Activated CD8-positive, alpha-beta memory T cell treated with anti-CD3 and anti-CD28 coated beads, Interleukin-2, amount 10 ng/mL, durations not matched to agents 7 days and 5 days (primary cell): Measurements from ENCODE around the gene MESD. TPM values are rescaled to one million over a fixed set of nuclear protein-coding genes. Genes with fewer than 3 reads are reported as not detected.

Experiments used
- ATAC-seq: fragments of 150-1000 bp; cut with Tn5 transposase; one replicate; pipeline ENCODE4 v1.10.0; 2021; ENCODE audit warnings: moderate library complexity
- CTCF ChIA-PET: fragments of 350-600 bp; sonication (Branson Sonifier 250); formaldehyde crosslinking; loops from one replicate; lab custom pipeline; 2021; ENCODE audit warnings: antibody characterized with exemption; lab: Charles Lee
- DNase-seq: peaks from one replicate; pipeline ENCODE4 v3.0.0-alpha.2; 2020
- H3K27ac Mint-ChIP-seq: one replicate; pipeline ENCODE4 v1.8.0; 2021; ENCODE audit warnings: mild to moderate bottlenecking, mixed read lengths
- H3K27me3 Mint-ChIP-seq: one replicate; pipeline ENCODE4 v1.8.0; 2021; ENCODE audit warnings: mixed read lengths
- H3K36me3 Mint-ChIP-seq: one replicate; pipeline ENCODE4 v1.8.0; 2021; ENCODE audit warnings: mild to moderate bottlenecking, mixed read lengths
- H3K4me1 Mint-ChIP-seq: one replicate; pipeline ENCODE4 v1.8.0; 2021; ENCODE audit warnings: mixed read lengths
- H3K4me3 Mint-ChIP-seq: one replicate; pipeline ENCODE4 v1.8.0; 2021; ENCODE audit warnings: mild to moderate bottlenecking, moderate library complexity, mixed read lengths
- H3K9me3 Mint-ChIP-seq: one replicate; pipeline ENCODE4 v1.8.0; 2022; ENCODE audit warnings: low read depth, mixed read lengths
- total RNA-seq, 2 experiments: library from RNA; stranded (reverse); gene quantifications; one replicate each; pipeline ENCODE4 v1.2.3, GENCODE V29; 2021

The MESD gene
- total RNA-seq, 2 experiments from 2014 or later = 27.6 to 27.8 TPM

DNA sequence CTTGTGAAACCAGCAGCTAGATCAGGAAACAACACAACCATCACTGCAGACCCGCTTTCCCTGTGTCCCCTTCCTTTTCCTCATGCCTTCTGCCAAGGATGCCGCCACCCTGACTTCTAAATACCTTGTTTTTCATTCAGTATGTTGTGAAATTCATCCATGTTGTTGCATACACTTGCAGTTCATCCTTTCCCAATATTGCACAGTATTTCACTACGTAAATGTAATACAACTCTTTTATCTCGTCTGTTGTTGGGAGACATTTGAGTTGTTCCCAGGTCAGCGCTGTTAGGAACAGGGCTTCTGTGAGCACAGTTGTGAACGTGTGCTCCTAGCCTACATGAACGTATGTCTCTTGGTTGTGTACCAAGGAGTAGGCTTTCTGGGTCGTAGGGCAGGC, 35.3 kb upstream of the MESD start:
- DNase-seq (no peak), ATAC-seq (no peak)
- peaks cover 12% of the 10 kb centered on the region for H3K36me3 Mint-ChIP-seq
- H3K4me1 Mint-ChIP-seq = peaks cover 45% of the 10 kb centered on the region
- H3K27me3 Mint-ChIP-seq = no peaks in the 10 kb centered on the region
- H3K9me3 Mint-ChIP-seq = peaks cover 9% of the 10 kb centered on the region
- CTCF ChIA-PET = no interaction called here
- H3K27ac Mint-ChIP-seq = peak overlapping the region; percentile 24
- H3K4me3 Mint-ChIP-seq = no peak overlapping the region

DNA sequence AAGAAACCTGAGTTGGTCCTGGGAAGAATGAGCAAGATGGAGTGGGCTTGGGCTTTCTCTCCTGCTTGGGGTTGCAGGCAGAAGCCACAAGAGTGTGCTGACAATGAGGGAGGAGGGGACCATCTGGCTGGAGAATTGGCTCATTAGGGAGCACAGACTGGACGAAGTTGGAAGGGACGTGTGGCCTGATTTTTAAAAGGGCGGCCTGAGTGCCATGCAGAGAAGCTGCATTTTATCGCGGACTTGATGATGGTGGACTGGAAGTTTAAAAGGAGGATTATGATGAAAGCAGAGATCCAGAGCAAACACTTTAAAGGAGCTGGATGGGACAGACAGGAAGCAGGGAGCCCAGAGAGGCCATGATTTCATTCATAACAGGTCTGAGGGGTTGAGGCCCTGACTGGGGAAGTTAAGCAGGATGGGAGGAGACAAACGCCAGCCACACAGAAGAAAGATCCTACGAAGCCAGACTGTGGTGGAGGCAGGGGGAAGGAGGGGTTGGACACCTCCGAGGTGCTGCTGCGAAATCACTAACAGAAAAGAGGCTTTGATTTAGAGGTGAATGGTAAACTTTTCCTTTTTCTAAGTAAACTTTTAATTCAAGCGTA, 34.8 kb upstream of the MESD start:
- H3K4me3 Mint-ChIP-seq = no peak overlapping the region
- no peaks in the 10 kb centered on the region for H3K27me3 Mint-ChIP-seq
- ATAC-seq (peak; percentile 13), DNase-seq (no peak)
- CTCF ChIA-PET = interaction anchor here (0.9 to 1.1 kb wide), 3 partner anchors 18 to 269 kb away, joined by 3 to 4 read pairs (median 3); no protein-coding TSS in a partner anchor
- peaks cover 39% of the 10 kb centered on the region for H3K4me1 Mint-ChIP-seq
- H3K9me3 Mint-ChIP-seq = peaks cover 3% of the 10 kb centered on the region
- peaks cover 6% of the 10 kb centered on the region for H3K36me3 Mint-ChIP-seq
- peak overlapping the region; percentile 93 for H3K27ac Mint-ChIP-seq

DNA sequence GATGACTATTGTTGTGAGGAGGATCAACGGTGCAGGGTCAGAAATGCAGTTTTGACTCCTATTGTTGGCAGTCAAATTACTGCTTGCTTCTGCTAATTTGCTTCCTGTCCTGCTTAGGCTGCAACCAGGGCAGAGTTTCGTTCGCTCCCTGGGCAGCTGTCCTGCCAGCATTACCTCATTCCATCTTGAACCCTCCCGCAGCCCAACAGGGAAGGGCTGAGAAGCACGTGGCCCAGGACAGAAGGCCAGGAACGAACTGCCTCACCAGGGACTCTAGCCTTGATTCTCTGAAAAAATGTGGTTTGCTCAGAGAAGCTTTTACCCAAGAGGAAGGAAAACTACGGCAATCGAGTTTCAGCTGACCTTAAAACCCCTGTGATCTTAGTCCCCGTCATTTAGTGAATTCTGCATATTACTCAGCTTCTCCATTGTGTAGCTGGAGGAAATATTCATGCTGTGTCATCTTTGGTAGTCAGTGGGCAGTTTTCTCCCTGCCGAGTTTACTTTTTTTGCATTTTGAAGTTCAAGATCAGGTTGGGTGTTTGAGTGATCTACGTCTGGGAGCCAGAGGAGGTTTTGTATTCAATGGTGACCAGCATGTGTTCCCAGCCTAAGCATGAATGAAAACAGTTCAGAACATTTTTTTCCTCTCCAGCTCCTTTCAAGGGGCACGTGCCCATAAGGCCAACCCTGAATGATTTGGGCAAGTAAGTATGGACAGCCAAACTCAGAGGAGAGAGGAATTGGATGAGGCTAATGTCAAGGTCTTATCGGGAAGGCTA, 34.1 kb upstream of the MESD start:
- CTCF ChIA-PET = interaction anchor here (0.9 to 1.1 kb wide), 3 partner anchors 17 to 270 kb away, joined by 3 to 4 read pairs (median 3); no protein-coding TSS in a partner anchor
- Mint-ChIP-seq H3K9me3 (peaks cover 3% of the 10 kb centered on the region), H3K4me1 (peaks cover 39% of the 10 kb centered on the region), H3K4me3 (peak overlapping the region; percentile 53), H3K27me3 (no peaks in the 10 kb centered on the region), H3K27ac (peak overlapping the region; percentile 93), H3K36me3 (peaks cover 6% of the 10 kb centered on the region)
- ATAC-seq = peak; percentile 85
- DNase-seq = peak; percentile 67

DNA sequence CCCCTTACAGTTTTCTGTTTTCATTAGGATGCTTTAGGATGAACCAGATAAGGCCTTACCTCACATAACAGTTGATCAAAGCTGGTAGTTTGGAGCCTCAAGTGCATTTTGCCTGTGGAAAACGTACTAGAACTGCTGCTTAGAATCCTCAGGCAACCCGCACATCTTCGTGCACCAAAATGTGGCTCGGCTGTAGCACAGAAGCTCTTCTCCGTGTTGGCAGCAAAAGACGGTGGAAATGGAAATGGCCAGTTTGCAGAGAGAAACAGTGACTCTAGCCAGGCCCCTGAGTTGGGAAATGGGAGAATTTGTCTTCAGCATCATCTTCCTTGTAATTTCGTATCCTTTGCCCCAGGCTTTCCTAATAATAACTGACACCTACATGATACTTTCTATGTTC, 31.7 kb upstream of the MESD start:
- Mint-ChIP-seq H3K27ac (no peak overlapping the region), H3K9me3 (no peaks in the 10 kb centered on the region), H3K27me3 (no peaks in the 10 kb centered on the region), H3K4me1 (peaks cover 31% of the 10 kb centered on the region), H3K36me3 (peaks cover 3% of the 10 kb centered on the region), H3K4me3 (no peak overlapping the region)
- no peak for ATAC-seq
- DNase-seq = no peak
- CTCF ChIA-PET = no interaction called here

DNA sequence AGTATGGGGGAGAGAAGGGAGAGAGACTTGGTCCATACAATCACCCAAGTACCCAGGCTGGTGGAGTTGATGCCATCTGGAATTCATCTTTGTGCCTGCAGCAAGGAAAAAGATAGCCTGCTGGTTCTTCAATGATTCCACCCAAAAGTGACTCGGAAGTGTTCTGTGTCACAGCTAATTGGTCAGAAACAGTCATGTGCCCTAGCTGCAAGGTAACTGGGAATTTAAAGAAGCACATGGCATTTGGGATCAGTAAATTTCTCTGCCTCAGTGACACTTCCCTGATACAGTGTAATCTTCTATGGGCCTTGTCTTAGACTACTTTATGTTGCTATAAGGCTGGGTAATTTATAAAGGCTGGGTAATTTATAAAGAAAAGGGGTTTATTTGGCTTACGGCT, 28.6 kb upstream of the MESD start:
- CTCF ChIA-PET = interaction anchor here (1.7 kb wide), 1 partner anchor 248 kb away, joined by 6 read pairs; no protein-coding TSS in a partner anchor

DNA sequence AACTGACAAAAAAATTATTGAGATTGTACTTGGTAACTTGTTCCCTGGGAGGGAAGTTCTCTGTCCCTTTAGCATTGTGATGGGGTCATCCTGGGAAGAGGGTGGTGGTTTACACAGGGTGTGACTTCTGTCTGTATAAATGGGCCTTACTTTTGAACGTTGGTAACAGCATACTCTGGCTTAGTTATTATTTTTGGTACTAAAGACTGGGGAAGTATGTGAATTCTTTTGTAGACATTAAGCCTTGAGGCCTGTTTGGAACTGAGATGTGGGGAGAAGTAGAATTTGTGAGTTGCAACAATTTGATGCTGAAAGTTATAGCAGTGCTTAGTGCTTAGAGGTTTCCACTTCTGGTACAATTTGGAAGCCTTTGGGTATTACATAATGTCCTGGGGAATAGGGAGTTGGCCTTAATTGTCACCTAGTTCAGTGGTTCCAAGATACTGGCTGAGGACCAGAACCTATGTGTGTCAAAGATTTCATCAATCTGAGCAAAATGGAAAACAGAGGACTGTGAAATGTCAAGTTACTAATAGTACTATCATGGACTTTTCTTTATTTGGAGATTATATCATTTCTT, 27.0 kb upstream of the MESD start:
- H3K4me1 Mint-ChIP-seq = no peaks in the 10 kb centered on the region
- H3K27me3 Mint-ChIP-seq = no peaks in the 10 kb centered on the region
- peaks cover 1% of the 10 kb centered on the region for H3K36me3 Mint-ChIP-seq
- CTCF ChIA-PET = no interaction called here
- DNase-seq = no peak
- no peak overlapping the region for H3K27ac Mint-ChIP-seq
- H3K4me3 Mint-ChIP-seq = no peak overlapping the region
- ATAC-seq = no peak
- H3K9me3 Mint-ChIP-seq = no peaks in the 10 kb centered on the region

More for the DNA sequence above, 28.6 kb upstream of the MESD start:
- no peak overlapping the region for H3K27ac Mint-ChIP-seq
- peaks cover 1% of the 10 kb centered on the region for H3K36me3 Mint-ChIP-seq
- no peak for ATAC-seq
- DNase-seq = no peak
- no peak overlapping the region for H3K4me3 Mint-ChIP-seq
- H3K4me1 Mint-ChIP-seq = peaks cover 5% of the 10 kb centered on the region
- no peaks in the 10 kb centered on the region for H3K9me3 Mint-ChIP-seq
- no peaks in the 10 kb centered on the region for H3K27me3 Mint-ChIP-seq

DNA sequence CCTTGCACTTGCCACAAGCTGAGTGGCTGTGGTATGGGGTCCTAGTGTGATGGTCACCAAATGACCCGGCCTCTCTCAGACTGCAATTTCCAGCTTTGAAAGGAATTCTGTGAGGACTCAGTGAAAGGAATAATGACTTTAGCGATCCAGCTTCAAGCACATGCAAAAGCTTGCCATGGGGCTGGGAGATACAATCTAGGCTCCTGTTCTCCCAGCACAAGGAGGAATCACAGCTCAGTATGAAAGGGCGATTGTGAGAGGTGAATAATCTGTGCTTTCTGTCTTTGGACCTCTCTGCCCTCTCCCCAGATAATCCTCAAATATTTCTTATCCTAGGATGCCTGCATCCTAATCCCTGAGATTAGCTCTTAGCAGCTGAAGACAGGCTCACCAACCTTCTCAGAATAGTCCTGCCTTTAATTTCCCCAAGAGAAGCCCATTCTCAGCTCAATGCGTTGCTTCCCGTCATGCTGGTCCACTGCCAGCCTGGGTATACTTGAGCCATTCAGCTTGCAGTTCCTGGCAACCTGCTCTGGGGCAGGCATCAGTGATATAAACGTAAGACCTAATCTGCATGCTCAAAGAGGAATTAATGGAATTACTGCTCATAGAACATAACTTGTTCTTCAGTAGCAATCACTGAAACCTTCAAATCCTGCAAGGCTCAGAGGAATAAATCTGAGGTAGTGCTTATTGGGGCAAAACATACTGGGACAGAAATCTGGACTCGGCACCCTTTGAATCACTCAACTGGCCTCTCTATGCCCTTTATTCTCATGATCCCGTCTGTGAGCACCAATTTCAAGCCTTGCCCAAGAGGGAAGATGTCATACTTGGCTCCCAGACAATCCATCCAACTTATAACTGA, 26.2 kb upstream of the MESD start:
- Mint-ChIP-seq H3K9me3 (no peaks in the 10 kb centered on the region), H3K27me3 (no peaks in the 10 kb centered on the region), H3K36me3 (no peaks in the 10 kb centered on the region), H3K27ac (no peak overlapping the region), H3K4me3 (no peak overlapping the region), H3K4me1 (no peaks in the 10 kb centered on the region)
- CTCF ChIA-PET = no interaction called here
- ATAC-seq (no peak), DNase-seq (no peak)

DNA sequence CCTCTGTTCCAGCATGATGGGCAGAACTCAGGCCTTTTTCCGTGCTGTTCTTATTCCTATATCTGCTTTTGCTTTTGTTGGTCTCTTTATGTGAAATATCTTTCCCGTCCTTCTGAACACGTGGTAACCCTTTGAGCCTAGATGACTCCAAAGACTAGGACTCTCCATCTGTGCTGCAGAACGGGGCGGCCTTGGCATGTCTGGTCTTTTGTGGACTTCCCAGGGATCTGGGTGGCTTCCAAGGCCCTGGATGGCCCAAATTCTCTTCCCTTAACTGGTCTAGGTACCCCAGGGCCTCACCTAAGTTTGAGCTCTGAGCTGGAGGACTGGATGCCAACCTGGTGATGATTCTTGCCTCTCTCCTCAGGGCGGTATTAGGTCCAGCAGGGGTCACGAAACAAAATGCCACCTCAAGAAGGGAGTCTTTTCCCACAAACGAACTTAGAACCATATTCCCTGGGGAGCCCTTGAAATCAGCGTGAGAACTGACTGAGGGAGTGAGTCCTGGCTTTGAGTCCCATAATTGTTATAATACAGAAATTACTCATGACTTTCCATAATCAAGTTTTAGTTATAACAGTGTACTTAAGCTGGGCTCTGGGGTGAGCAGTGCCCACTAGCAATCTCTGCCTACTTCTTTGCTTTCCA, 25.0 kb upstream of the MESD start:
- CTCF ChIA-PET = no interaction called here
- peaks cover 6% of the 10 kb centered on the region for H3K4me1 Mint-ChIP-seq
- DNase-seq = no peak
- H3K36me3 Mint-ChIP-seq = peaks cover 4% of the 10 kb centered on the region
- no peak for ATAC-seq
- H3K4me3 Mint-ChIP-seq = no peak overlapping the region
- H3K27me3 Mint-ChIP-seq = no peaks in the 10 kb centered on the region
- H3K9me3 Mint-ChIP-seq = no peaks in the 10 kb centered on the region
- H3K27ac Mint-ChIP-seq = no peak overlapping the region

DNA sequence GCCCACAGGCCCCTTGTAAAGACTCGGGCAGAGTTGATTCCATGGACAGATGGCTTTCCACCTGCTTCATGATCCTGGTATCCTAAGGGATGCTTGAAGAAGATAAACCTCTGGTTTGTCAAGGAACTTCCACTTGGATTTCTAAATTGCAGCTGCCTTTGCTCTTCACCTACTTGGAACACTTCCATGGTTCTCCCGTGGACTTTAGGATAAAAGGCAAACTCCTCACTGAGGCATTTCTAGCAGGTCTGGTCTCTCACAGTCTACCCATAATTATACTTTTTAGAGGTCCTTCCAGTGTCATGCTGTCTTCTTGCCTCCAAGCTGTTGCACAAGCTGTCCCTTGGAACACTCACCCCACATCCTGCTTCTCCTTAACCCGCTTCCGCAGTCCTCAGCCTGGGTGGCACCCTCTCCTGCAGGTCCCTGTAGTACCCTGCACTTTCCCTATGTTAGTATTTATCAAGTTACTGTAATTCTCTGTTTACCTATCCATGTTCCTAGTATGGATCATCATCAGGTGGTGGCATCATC, 23.8 kb upstream of the MESD start:
- H3K36me3 Mint-ChIP-seq = peaks cover 4% of the 10 kb centered on the region
- DNase-seq (no peak), ATAC-seq (no peak)
- H3K4me3 Mint-ChIP-seq = no peak overlapping the region
- CTCF ChIA-PET = no interaction called here
- no peak overlapping the region for H3K27ac Mint-ChIP-seq
- no peaks in the 10 kb centered on the region for H3K27me3 Mint-ChIP-seq
- no peaks in the 10 kb centered on the region for H3K9me3 Mint-ChIP-seq
- peaks cover 13% of the 10 kb centered on the region for H3K4me1 Mint-ChIP-seq

DNA sequence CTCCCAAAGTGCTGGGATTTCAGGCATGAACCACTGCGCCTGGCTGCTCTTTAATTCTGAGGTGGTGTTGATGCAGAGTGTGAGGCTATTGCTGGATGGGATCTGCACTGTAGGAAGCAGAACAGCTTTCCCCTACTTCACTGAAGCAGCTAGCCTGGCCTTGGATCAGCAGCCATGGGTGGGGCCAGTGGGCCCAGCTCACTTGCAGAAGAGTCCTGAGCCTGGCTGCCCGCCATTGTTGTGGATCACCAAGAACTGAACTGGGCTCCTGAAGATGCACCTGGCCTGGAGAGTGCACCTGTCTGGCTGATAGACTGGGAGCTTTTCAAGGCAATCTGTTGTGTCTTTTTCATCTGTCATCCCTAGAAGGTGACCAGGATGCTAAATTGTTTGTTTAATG, 23.0 kb upstream of the MESD start:
- Mint-ChIP-seq H3K4me1 (peaks cover 20% of the 10 kb centered on the region), H3K9me3 (no peaks in the 10 kb centered on the region), H3K36me3 (peaks cover 4% of the 10 kb centered on the region), H3K27me3 (no peaks in the 10 kb centered on the region), H3K27ac (no peak overlapping the region), H3K4me3 (no peak overlapping the region)
- ATAC-seq (no peak), DNase-seq (no peak)
- CTCF ChIA-PET = no interaction called here

DNA sequence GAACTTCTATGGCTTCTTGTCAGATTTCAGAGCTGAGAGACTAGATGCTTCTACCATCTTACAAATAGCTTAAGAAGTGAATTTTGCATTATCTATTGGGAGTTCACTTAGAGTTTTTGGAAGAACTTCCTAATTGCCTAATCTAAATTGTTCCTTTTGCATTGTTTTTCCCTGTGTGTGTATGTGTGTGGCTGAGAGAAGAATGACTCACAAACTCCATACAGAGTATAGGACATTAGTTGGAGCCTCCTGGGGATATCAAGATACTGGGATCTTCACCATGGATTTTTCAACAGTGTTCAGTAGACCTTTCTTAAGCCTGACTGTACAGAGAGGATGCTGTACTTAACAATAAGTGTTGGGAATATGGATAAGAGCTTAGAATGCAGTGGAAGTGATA, 22.0 kb upstream of the MESD start:
- peaks cover 4% of the 10 kb centered on the region for H3K36me3 Mint-ChIP-seq
- H3K9me3 Mint-ChIP-seq = no peaks in the 10 kb centered on the region
- H3K4me3 Mint-ChIP-seq = no peak overlapping the region
- ATAC-seq (no peak), DNase-seq (no peak)
- CTCF ChIA-PET = no interaction called here
- peaks cover 27% of the 10 kb centered on the region for H3K4me1 Mint-ChIP-seq
- no peaks in the 10 kb centered on the region for H3K27me3 Mint-ChIP-seq
- H3K27ac Mint-ChIP-seq = no peak overlapping the region

DNA sequence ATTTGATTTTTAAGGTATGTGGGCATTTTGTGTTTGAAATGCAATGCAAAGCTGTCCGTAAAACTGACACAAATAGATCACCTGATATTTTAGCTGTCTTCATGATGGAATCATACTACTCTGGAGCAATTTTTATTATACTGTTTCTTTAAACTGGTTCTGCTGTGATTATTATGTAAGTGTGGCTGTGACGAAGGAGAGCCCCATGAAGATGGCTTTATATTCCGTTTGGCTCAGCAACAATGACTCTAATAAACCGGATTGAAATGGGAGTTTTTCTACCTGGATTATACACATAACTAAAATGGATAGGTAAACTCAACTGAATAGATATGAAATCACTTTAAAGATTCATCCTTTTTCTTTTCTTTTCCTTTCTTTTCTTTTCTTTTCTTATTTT, 20.5 kb upstream of the MESD start:
- H3K4me3 Mint-ChIP-seq = no peak overlapping the region
- ATAC-seq (no peak), DNase-seq (no peak)
- H3K9me3 Mint-ChIP-seq = no peaks in the 10 kb centered on the region
- peaks cover 7% of the 10 kb centered on the region for H3K36me3 Mint-ChIP-seq
- CTCF ChIA-PET = interaction anchor here (1.4 to 1.7 kb wide), 2 partner anchors 8 to 256 kb away, joined by 4 to 6 read pairs; no protein-coding TSS in a partner anchor
- no peak overlapping the region for H3K27ac Mint-ChIP-seq
- H3K4me1 Mint-ChIP-seq = peaks cover 38% of the 10 kb centered on the region
- no peaks in the 10 kb centered on the region for H3K27me3 Mint-ChIP-seq
